GM21390 (cell line): Measurements from ENCODE around the gene DNAH3.
"Not testable (repeated sequence)": the region's sequence is repeated elsewhere in the genome, so short reads cannot be mapped to it uniquely, and the experiment has no call there.

Experiments used
- ATAC-seq: cut with Tn5 transposase; IDR thresholded peaks from one replicate; pipeline ENCODE4 v1.9.1; 2021; ENCODE audit not compliant: unreplicated experiment

The DNAH3 gene

DNA sequence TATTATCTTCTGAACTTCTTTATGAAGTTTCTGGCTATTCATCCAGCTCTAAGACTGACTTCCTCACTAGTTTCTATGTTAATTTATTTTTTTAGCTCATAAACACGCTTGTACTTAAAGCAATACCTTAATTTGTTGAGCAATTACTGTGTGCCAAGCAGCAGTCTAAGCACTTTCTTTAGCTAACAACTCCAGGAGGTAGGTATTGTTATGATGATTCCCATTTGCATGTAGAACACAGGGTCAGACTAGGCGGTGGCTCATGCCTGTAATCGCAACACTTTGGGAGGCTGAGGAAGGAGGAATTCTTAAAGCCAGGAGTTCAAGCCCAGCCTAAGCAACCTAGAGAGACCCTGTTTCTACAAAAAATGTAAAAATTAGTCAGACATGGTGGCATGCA is 19.8 kb downstream of the DNAH3 start:
- ATAC-seq, result no peak

DNA sequence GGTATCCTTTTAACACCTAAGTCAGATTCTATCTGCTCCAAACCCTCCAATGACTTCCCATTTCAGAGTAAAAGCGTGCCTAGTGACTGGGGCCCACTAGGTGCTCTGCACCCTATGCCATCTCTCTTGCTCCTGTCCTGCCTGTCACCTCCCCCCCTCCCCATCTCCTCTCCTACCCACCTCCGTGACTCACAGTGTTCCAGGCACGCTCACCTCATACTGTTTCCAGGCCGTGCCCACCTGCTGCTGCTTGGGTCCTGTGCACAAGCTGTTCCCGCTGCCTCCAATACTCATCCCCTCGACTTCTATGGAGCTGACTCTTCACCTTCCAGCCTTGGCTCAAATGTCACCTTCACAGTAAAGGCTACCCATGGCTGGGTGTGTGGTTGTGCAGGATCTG is 21.7 kb downstream of the DNAH3 start:
- no peak for ATAC-seq

DNA sequence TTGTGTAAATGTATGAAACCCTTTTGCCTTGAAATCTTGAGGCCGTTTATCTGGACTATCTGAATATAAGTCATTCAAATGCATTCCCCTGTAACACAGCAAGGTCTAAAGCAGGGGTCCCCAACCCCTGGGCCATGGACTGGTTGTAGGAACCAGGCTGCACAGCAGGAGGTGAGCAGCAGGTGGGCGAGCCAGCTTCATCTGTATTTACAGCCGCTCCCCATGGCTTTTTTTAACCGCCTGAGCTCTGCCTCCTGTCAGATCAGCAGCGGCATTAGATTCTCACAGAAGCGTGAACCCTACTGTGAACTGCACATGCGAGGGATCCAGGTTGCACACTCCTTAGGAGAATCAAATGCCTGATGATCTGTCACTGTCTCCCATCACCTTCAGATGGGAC is 24.1 kb downstream of the DNAH3 start:
- ATAC-seq, result no peak

DNA sequence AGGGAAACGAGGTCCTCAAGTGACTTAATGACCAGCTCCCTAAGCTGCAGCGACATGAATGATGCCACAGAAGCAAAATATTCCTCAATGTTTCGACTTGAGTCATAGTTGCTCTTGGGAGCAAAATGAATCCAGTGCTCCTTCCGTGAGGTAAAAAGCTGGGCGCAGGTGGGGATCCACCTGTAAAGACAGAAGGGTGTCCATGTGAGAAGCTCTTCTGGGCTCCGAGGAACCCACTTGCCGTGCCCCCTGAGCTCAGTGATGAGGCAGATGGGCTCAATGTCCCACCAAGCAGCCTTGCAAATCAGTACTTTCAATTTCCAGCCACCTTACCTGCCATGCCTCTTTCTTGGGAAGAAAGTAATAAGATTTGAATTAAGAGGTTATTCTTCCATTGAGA is 25.5 kb downstream of the DNAH3 start:
- no peak for ATAC-seq

DNA sequence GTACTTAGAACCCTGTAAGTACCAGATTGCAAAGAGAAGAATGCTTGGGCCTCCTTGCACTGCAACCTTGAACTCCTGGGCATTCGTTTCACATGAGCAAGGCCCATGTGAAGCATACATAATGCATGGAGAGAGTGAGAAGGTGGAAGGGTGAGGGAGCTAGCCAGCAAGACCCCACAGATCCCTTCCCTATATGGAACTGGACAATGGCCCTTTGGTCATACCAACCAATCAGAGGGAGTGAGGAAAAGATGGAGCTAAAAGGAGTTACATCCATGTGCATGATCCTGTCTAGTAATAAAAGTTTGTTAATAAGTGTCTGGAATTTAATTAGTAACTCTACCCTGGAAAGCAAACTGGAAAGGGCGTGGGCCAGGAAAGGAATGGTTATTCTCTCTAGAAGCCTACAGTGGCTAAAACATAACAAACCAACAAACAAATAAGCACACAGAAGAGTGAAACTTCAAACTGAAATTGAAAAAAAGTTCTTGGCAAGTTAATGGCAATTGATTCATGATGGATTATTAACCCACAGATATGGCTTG is 29.6 kb downstream of the DNAH3 start:
- ATAC-seq, result no peak

DNA sequence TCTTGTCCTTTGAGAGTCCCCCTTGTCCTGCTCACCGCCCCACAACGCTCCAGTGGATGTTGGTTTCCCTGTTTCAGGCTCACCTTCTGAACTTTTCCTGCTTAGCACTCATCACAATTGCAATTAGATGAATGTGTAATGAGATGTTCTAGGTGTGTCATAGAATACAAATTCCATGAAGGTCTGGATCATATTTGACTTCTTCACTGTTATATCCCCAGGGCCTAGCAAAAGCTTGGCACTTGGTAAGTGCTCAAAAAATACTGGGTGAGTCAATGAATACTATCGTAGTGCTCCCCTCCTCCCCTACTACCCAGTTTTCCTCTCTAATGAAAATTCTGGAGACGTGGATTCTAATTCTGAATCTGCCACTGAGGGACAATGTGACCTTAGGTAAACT is 33.1 kb downstream of the DNAH3 start:
- ATAC-seq, result no peak

DNA sequence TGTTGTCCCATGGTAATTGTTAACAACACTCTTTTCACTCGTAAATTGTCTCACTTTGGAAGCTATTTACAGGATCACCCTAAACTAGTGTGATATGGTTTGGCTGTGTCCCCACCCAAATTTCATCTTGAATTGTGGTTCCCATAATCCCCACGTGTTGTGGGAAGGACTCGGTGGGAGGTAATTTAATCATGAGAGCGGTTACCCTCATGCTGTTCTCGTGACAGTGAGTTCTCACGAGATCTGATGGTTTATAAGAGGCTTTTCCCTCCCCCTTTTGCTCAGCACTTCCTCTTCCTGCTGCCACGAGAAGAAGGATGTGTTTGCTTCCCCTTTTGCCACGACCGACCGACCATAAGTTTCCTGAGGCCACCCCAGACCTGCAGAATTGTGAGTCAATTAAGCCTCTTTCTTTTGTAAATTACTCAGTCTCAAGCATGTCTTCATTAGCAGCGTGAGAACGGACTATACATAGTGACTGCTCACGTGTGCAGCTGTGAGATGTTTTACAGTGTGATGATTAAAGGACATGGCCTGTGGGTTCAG is 34.4 kb downstream of the DNAH3 start:
- no peak for ATAC-seq

DNA sequence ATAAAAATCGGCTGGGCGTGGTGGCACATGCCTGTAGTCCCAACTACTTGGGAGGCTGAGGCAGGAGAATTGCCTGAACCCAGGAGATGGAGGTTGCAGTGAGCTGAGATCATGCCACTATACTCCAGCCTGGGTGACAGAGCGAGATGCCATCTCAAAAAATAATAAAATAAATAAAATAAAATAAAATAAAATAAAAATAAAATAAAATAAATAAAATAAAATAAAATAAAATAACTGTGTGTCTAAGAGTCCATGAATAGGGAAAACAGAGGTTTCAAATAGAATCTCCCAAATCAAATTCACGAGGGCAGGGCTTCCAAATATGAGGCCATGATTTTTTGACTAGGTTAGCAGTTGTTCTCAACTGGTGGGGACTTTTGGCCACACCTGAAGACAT is 35.1 kb downstream of the DNAH3 start:
- ATAC-seq, result not testable (repeated sequence)

DNA sequence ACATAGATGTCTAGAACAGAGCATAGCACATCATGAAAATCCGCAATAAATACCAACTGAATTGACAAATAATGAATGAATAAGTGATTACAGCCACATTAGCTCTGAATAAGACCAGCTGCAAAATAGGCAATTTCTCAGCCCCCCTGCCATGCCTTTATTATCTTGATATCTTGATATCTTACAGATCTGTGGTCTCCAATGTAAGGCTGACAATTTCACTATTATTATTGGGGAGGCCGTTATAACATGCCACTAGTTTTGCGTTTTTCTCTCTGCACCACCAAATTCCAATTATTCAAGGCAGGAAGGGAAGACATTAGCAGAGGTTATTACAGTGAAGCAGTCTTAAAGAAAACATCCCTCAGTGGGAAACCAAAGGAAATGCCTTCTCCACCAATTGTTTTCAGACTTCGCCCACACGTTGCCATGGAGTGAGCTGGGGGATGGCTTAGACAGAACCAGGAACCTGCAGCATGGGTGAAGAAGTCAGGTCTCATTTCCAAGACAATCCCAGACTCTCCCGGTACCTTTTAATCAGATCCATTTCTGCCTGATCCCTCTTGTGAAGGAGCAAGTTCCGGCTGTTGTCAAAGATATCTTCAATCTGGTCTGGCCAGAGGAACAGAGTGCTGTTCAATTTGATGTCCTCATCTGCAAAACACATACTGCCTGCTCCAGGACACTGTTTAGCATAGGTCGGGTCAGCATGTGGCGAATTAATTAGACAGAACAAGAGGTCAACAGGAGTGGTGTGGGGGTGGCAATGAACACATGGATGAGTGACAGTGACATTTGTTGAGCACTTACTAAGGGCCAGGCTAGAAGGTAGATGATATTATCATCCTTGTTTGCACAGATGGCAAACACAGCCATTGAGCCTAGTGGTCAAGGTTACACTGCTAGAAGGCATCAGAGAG is 46.4 kb downstream of the DNAH3 start:
- ATAC-seq, result no peak

DNA sequence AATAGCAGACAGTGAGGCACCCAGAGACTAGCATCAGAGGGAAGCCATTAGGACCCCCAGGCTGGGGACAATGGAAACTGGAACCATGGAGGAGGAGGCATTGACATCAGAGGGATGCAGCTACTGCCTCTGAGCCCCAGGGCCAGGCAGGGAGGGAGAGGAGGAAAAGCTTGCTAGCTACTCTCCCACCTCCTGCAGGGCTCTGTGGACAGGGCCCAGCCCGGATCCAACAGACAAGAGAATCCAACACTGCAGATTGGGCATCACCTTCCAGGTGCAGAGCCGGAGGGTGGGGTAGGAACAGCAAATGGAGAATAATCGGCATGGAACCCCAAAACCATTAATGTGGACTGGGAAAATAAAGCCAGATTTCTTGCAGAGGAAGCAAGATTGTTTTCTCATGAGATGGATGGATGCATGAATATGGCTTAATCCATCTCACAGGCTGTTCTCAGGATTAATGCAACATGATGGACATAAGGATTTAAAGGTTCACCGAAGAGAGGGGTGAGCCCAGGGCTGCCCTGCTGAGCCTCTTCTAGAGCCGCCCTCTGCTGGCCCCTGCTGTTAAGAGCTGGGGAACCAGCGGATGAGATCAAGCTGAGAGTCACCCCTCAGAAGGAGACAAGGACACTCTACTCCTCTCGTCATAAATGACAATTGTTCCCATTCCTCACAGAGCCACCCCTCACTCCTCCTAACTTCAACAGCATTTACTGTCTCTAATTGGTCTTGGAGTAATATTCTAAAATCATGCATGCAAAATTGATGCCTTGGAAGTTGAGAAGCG is 48.8 kb downstream of the DNAH3 start:
- ATAC-seq, result no peak

DNA sequence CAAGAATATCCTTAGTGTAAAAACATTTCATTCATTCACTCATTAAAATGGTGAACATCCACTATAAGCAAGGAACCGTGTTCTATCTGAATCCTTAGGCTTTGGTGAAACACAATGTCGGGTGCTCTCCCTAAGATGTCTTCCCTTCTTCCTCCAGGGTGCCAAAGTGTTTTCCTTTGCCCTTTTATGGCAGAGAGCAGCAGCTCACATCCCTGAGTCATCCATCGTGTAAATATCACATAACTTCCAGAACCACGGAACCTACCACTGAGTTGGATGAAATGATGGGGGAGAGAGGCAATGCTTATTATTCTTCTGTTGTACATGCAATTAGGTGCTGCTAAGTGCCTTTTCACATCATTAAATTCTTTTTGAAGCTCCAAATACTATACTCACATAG is 50.2 kb downstream of the DNAH3 start:
- ATAC-seq, result no peak

DNA sequence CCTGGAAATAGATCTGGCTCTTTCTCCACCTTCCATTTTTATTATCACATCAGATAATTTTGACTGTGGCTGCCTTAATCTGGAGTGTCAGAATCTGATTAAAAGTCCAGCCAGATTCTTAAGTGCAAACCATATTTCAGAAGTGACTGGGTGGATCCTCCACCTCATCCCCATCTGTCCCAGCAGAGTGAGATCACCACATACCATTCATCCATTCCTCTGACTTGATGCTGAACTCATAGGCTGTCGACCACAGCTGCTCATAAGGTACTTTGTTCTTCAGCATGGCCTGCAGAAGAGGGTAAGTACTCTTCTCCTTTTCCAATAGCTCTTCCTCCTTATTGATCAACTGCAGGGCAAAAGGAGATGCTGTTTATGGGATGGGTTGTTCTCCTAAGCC is 53.5 kb downstream of the DNAH3 start:
- ATAC-seq, result no peak

DNA sequence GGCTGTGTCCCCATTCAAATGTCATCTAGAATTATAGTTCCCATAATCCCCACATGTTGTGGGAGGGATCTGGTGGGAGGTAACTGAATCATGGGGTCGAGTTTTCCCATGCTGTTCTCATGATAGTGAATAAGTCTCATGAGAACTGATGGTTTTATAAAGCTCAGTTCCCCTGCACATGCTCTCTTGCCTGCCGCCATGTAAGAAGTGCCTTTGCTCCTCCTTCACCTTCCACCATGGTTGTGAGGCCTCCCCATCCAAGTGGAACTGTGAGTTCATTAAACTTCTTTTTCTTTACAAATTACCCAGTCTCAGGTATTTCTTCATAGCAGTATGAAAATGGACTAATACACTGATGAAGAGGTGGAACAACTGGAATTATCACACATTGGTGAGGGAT is 55.9 kb downstream of the DNAH3 start:
- not testable (repeated sequence) for ATAC-seq

DNA sequence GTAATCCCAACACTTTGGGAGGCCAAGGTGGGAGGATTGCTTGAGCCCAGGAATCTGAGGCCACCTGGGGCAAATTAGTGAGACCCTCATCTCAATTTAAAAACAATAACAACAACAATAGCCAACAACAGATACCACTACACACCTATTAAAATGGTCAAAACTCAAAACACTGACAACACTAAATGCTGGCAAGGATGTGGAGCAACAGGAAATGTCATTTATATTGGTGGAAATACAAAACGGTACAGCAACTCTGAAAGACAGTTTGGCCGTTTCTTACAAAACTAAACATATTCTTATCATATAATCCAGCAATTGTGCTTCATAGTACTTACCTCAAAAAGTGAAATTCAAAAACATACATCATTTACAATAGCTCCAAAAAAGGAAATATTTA is 57.7 kb downstream of the DNAH3 start:
- ATAC-seq, result no peak

DNA sequence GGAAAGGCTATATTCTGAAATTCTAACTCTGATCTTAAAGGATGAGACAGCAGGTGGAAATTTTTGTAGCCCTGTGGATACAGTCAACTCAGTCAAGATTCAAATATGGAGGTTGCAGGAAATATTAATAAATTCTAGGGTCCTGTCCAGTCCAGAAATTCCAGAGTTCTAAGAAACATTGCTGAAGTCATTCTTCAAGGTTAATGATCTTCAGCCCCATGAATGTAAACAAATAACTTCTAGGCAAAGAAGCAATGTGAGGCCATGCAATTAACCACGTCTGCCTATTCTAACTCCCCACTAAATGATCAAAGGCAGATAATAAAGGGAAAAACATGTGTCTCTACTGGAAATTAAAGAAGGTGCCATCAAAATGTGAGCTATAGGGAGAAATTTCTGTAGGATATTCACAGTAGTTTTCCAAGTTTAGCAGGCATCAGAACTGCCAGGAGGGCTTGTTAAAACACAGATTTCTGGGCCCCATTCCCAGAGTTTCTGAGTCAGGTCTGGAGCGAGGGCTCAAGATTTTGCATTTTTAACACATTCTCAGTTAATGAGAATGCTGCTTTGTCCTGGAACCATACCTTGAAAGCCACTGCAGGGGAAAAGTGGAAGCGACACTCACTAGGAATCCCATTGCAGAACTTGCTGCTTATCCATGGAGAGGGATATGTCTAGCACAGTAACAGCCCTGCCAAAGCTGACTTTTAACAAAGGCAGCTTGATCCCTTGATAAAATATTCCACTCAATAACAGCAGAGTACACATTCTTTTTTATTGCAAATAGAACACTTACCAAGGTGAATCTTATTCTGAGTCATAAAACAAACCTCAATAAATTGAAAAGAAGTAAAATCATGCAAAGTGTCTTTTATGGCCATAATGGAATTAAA is 61.8 kb downstream of the DNAH3 start:
- no peak for ATAC-seq

DNA sequence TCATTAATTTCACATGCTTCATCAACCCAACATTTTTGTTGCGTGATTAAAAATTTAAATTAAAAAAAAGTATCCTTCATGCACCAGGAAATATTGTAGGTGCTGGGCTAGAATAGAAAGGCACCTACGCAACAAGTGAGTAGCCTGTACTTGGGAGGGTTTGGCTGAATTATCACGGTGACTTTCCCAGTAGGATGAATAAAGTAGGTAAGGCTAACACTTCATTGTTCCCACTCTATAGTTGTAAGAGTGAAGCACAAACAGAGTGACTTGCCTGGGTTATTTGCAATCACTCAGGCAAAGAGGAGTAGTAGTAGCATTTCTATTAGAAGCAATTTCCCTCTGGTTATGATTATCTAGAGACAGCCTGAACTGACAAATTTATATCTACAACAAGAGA is 62.5 kb downstream of the DNAH3 start:
- no peak for ATAC-seq

DNA sequence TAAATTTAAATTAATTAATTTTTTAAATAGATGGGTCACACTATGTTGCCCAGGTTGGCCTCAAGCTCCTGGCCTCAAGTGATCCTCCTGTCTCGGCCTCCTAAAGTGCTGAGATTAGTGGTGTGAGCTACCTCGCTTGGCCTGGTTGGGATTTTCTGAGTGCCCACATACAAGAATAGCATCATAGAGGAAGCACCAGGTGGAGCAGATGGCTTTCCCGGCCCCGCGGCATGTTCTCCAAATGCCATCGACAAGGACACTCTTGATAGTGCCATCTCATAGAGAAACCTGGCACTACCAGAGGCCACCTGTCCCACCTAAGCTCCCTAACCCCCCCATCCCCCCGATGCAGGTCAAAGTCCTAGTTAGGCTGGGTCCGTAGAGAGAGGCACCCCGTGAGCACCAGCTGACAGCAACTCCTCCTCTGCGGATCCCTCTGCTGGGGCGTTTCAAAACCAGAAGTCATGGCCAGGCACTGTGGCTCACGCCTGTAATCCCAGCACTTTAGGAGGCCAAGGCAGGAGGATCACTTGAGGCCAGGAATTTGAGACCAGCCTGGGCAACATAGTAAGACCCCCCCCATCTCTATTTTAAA is 65.9 kb downstream of the DNAH3 start:
- no peak for ATAC-seq

DNA sequence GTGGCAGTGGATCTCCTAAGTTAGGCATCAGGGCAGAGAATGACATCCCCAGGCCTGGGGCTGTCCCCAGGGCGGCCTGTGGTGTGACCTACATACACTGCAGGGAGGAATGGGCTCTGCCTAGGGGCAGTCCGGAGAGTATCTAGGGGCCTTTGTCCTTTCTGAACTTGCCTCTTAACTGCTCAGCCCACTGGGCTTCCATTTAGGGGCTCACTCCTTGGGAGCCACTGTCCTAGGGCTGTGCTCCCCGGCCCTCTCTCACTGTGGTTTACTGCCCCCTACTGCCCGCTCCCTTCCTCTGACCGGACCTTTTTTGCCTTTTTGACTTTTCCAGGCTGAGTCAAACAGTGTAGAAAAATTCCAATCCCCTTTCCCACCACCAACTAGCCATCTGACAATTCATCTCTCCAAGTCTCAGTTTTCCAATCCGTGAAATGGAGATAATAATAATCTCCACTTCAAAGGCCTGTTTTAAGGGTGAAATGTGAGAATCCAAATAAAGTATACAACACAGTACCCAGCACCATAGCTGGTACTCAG is 66.8 kb downstream of the DNAH3 start:
- no peak for ATAC-seq

DNA sequence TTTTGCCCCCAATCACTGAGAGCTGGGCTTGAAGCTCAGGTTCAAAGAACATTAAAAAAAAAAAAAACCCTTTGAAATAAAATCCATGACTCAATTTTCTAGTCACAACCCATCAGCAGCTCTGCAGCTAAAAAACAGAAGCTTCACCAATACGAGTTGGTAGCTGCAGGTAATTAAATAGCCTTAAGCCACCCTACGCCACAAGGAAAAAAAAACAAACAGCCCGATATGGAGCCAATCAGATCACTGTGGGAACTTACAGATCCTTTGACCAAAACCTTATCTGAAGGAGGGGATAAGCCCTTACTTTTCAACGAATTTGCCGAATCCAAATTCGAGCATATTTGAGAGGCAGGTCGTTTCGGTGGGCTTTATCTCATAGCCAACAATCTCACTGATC is 69.3 kb downstream of the DNAH3 start:
- ATAC-seq, result no peak

DNA sequence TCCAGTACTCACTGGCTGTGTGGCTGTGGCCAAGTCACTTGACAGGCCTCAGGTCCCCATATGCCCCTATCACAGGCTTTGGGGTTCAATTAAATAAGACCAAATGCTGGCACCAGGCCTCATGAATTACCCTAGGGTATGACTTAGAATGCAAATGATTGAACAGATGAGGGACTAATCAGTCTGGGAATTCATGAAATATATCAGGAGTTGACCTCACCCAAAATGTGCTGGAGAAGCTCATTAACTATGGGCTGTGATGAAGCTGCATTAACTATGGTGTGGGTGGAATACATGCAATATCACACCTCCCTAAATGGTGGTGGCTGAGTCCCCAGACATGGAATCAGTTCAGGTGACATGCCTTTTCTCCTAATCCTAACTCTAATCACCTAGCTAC is 72.1 kb downstream of the DNAH3 start:
- ATAC-seq, result no peak
